Astrocyte of the spinal cord (primary cell): ENCODE measurements around the gene VWA5B1.

Experiments
- DNase-seq: peaks from one replicate; pipeline ENCODE4 v3.0.0; 2011; ENCODE audit warnings: low read depth, low spot score
- H3K4me3 ChIP-seq: 2 replicates; pipeline ENCODE4 v1.5.1; 2011; ENCODE audit warnings: low read depth, mild to moderate bottlenecking, low read length, moderate library complexity
- CTCF ChIP-seq: IDR thresholded peaks from 2 replicates; pipeline ENCODE4 v1.5.1; 2012; ENCODE audit warnings: low read depth, mild to moderate bottlenecking, low read length, inconsistent platforms
- in situ Hi-C: cut with HindIII; loops from 2 replicates; pipeline ENCODE4 v1.10.0; 2017; ENCODE audit warnings: low sequenced_read_pairs

VWA5B1 gene

GRCh38 chr1:20337581-20337980, 46.9 kb downstream of the VWA5B1 start:
- in situ Hi-C loops = no loop called here
- TF ChIP-seq CTCF = no peak

GRCh38 chr1:20339811-20340457, 49.3 kb downstream of the VWA5B1 start:
- TF ChIP-seq CTCF = no peak
- no peak overlapping the region for H3K4me3 ChIP-seq
- DNase-seq = no peak
- in situ Hi-C loops = no loop called here

More at GRCh38 chr1:20337581-20337980, 46.9 kb downstream of the VWA5B1 start:
- no peak overlapping the region for H3K4me3 ChIP-seq
- no peak for DNase-seq

GRCh38 chr1:20342294-20343148, 51.8 kb downstream of the VWA5B1 start:
- no peak overlapping the region for H3K4me3 ChIP-seq
- no peak for DNase-seq
- in situ Hi-C loops = no loop called here
- TF ChIP-seq CTCF = no peak

- in situ Hi-C loops = no loop called here
- DNase-seq = no peak
- H3K4me3 ChIP-seq = no peak overlapping the region
- no peak for TF ChIP-seq CTCF
Measured at GRCh38 chr1:20343149-20343937, 52.7 kb downstream of the VWA5B1 start.

GRCh38 chr1:20343938-20344302, 53.2 kb downstream of the VWA5B1 start:
- in situ Hi-C loops = no loop called here

More at GRCh38 chr1:20343938-20344302, 53.2 kb downstream of the VWA5B1 start:
- H3K4me3 ChIP-seq = no peak overlapping the region
- TF ChIP-seq CTCF = no peak
- DNase-seq = no peak
